ENCODE results near the gene ZNF71. TPM values are rescaled to one million over a fixed set of nuclear protein-coding genes. Genes with fewer than 3 reads are reported as not detected.
A peak's percentile ranks its signal among the peaks of the same experiment; 100 is the strongest.

Gene ZNF71
- total and polyA plus RNA-seq, 2 of the 8 experiments (the other 6 are each of a cell fraction or from before 2014, with no cell fraction given): 8.2 to 12.4 TPM

DNA sequence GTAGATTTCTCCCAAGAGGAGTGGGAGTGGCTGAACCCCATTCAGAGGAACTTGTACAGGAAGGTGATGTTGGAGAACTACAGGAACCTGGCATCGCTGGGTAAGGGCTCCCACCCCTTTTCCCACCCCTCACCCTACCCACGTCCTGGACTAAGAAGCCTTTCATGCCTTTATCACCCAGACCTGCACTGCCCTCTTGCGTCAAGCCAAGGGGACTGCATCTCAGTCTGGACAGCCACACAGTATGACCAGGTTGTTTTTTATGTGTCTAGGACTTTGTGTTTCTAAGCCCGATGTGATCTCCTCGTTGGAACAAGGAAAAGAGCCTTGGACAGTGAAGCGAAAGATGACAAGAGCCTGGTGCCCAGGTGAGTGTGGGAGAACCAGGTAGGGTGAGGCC, 47.6 kb upstream of the ZNF71 start:
- no peak overlapping the region for H3K23ac ChIP-seq (ENCODE audit: insufficient read length)
- H3K14ac ChIP-seq (ENCODE audit: insufficient read length): no peak overlapping the region
- no peak overlapping the region for H3K56ac ChIP-seq (replicated peaks; ENCODE audit: insufficient read length, low read depth, low read length)
- no peak overlapping the region for H3K18ac ChIP-seq (ENCODE audit: extremely low read depth, low read length)
- no peak overlapping the region for H2BK120ac ChIP-seq (replicated peaks; ENCODE audit: low read depth, low read length)
- H3K9ac ChIP-seq (replicated peaks in 1 of 4; ENCODE audit: extremely low read depth in 1 of 4, low read depth in 3 of 4, low read length in 3 of 4): no peak overlapping the region
- no peak for FAIRE-seq
- WGBS, 2 experiments (ENCODE audit: extremely low coverage in 1 of 2, insufficient coverage in 1 of 2, insufficient read length in 1 of 2, insufficient replicate concordance in 2 of 2, low coverage in 1 of 2, low lambda C conversion rate in 2 of 2, missing lambda C conversion rate in 1 of 2): 63% methylated on average over 6 of the region's 6 CpGs; no CpG with 5 or more reads in 1 of the 2 experiments
- ChIA-PET CTCF (ENCODE audit: partially characterized antibody) (interaction anchor here (1.0 to 1.7 kb wide), 5 partner anchors 14 to 238 kb away, joined by 3 to 6 read pairs (median 3); partner anchors contain the start of gene ZNF470), POLR2A (ENCODE audit: partially characterized antibody) (no interaction called here)
- peaks cover 11 to 20% of the 10 kb centered on the region in 2 experiments; a peak in 3 of 4 replicates for H3K9me3 ChIP-seq (ENCODE audit: insufficient read depth in 2 of 2, low read depth in 1 of 2, low read length in 1 of 2)
- no peaks in the 10 kb centered on the region for H3K27me3 ChIP-seq (replicated peaks in 1 of 4; ENCODE audit: control insufficient read depth in 3 of 4, extremely low read depth in 1 of 4, insufficient read depth in 3 of 4, low read length in 3 of 4)
- no peaks in the 10 kb centered on the region for H3K79me1 ChIP-seq (ENCODE audit: low read depth, low read length)
- DNase-seq (ENCODE audit: low read depth in 1 of 2, low spot score in 2 of 2): peak in 1 of 2 experiments; percentile 58
- no peak overlapping the region for H3K4me3 ChIP-seq (ENCODE audit: extremely low read depth in 1 of 4, insufficient read depth in 2 of 4, low read depth in 3 of 4, low read length in 4 of 4)
- no peak overlapping the region for H2BK15ac ChIP-seq (ENCODE audit: low read length)
- no peak overlapping the region for H4K5ac ChIP-seq (ENCODE audit: insufficient read length, low read depth, low read length)
- H3K23me2 ChIP-seq (ENCODE audit: low read depth, low read length): no peaks in the 10 kb centered on the region
- H2BK5ac ChIP-seq (ENCODE audit: low read depth, low read length): no peak overlapping the region
- no peak overlapping the region for H3K4me2 ChIP-seq (ENCODE audit: insufficient read depth in 1 of 2, low read depth in 2 of 2, low read length in 2 of 2)
- H2BK20ac ChIP-seq (ENCODE audit: low read length): no peak overlapping the region
- H4K8ac ChIP-seq (ENCODE audit: extremely low read depth, insufficient read depth, low read length): 0 out of 2 replicates have a peak overlapping the region, but pooled peaks have one; percentile 35
- no peaks in the 10 kb centered on the region for H4K20me1 ChIP-seq (replicated peaks in 1 of 2; ENCODE audit: control insufficient read depth in 1 of 2, insufficient read depth in 2 of 2, low read length in 2 of 2)
- no peak overlapping the region for H2AK5ac ChIP-seq (ENCODE audit: low read depth, low read length)
- no peak overlapping the region for H3K27ac ChIP-seq (ENCODE audit: low read depth, low read length)
- H2AFZ ChIP-seq (ENCODE audit: low read length): no peak overlapping the region
- no peak overlapping the region for H4K91ac ChIP-seq (replicated peaks; ENCODE audit: insufficient read length, low read length)
- H3K4me1 ChIP-seq (replicated peaks in 1 of 4; ENCODE audit: control insufficient read depth in 3 of 4, insufficient read depth in 4 of 4, low read length in 3 of 4): no peaks in the 10 kb centered on the region
- H3K36me3 ChIP-seq (ENCODE audit: control insufficient read depth in 2 of 4, insufficient read depth in 4 of 4, low read length in 3 of 4): peaks cover 4 to 39% (median 16%) of the 10 kb centered on the region in 4 experiments; a peak in 6 of 8 replicates
- H3K79me2 ChIP-seq (ENCODE audit: control insufficient read depth in 1 of 2, insufficient read depth in 2 of 2, low read length in 2 of 2): no peaks in the 10 kb centered on the region
- TF ChIP-seq, protein P1, sequence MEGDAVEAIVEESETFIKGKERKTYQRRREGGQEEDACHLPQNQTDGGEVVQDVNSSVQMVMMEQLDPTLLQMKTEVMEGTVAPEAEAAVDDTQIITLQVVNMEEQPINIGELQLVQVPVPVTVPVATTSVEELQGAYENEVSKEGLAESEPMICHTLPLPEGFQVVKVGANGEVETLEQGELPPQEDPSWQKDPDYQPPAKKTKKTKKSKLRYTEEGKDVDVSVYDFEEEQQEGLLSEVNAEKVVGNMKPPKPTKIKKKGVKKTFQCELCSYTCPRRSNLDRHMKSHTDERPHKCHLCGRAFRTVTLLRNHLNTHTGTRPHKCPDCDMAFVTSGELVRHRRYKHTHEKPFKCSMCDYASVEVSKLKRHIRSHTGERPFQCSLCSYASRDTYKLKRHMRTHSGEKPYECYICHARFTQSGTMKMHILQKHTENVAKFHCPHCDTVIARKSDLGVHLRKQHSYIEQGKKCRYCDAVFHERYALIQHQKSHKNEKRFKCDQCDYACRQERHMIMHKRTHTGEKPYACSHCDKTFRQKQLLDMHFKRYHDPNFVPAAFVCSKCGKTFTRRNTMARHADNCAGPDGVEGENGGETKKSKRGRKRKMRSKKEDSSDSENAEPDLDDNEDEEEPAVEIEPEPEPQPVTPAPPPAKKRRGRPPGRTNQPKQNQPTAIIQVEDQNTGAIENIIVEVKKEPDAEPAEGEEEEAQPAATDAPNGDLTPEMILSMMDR (IDR thresholded peaks at IDR 0.05; ENCODE audit: control extremely low read depth in 1 of 3, insufficient read depth in 1 of 3, low read depth in 1 of 3, low read length in 3 of 3): peak; percentile 61 to 76 (median 75)
- TF ChIP-seq GABPA (IDR thresholded peaks at IDR 0.05; ENCODE audit: borderline replicate concordance, insufficient read depth, low read length): no peak
- TF ChIP-seq RAD21 (IDR thresholded peaks at IDR 0.05 in 1 of 2, conservative IDR thresholded peaks at IDR 0.05 in 1 of 2; ENCODE audit: low read depth in 2 of 2, low read length in 2 of 2): peak; percentile 78 to 86
- no peak overlapping the region for H2BK12ac ChIP-seq (ENCODE audit: low read depth, low read length)
- H3K4ac ChIP-seq (replicated peaks; ENCODE audit: insufficient read length, low read depth, low read length): no peak overlapping the region

Measured in H1 (cell line).